Astrocyte (in vitro differentiated cells and primary cell): Measurements from ENCODE around the gene FNDC3B. TPM values are rescaled to one million over a fixed set of nuclear protein-coding genes. Genes with fewer than 3 reads are reported as not detected.
A peak's percentile ranks its signal among the peaks of the same experiment; 100 is the strongest.
"Not testable (repeated sequence)": the region's sequence is repeated elsewhere in the genome, so short reads cannot be mapped to it uniquely, and the experiment has no call there.

Source experiments
- DNase-seq: peaks from one replicate; pipeline ENCODE4 v3.0.0-alpha.2; 2010; ENCODE audit warnings: low read depth
- FAIRE-seq: peaks from 2 replicates; lab custom pipeline; 2011; peaks lifted over from hg19 to GRCh38; lab: Jason Lieb, UNC
- H2AFZ ChIP-seq: 2 replicates; pipeline ENCODE4 v1.6.0; 2012; ENCODE audit warnings: low read depth, low read length, inconsistent platforms
- H3K27ac ChIP-seq: 2 replicates; pipeline ENCODE4 v1.5.1; 2011; ENCODE audit warnings: low read depth, low read length, inconsistent platforms
- H3K27me3 ChIP-seq: 2 replicates; pipeline ENCODE4 v1.6.0; 2011; ENCODE audit warnings: low read length, inconsistent platforms; ENCODE audit not compliant: insufficient read depth
- H3K36me3 ChIP-seq: 2 replicates; pipeline ENCODE4 v1.5.1; 2011; ENCODE audit warnings: low read length, inconsistent platforms; ENCODE audit not compliant: insufficient read depth
- H3K4me1 ChIP-seq: 2 replicates; pipeline ENCODE4 v1.5.1; 2011; ENCODE audit warnings: low read length, inconsistent platforms; ENCODE audit not compliant: insufficient read depth
- H3K4me2 ChIP-seq: 2 replicates; pipeline ENCODE4 v1.6.0; 2012; ENCODE audit warnings: low read length, inconsistent platforms
- H3K4me3 ChIP-seq: 2 replicates; pipeline ENCODE4 v1.5.1; 2011; ENCODE audit warnings: low read depth, mild to moderate bottlenecking, low read length, inconsistent platforms; ENCODE audit not compliant: insufficient read depth
- H3K79me2 ChIP-seq: 2 replicates; pipeline ENCODE4 v1.6.0; 2012; ENCODE audit warnings: mild to moderate bottlenecking, low read length, inconsistent platforms; ENCODE audit not compliant: insufficient read depth
- H3K9ac ChIP-seq: 2 replicates; pipeline ENCODE4 v1.6.0; 2012; ENCODE audit warnings: mild to moderate bottlenecking, low read length, inconsistent platforms
- H3K9me3 ChIP-seq: 2 replicates; pipeline ENCODE4 v1.5.1; 2012; ENCODE audit warnings: low read depth, mild to moderate bottlenecking, low read length, inconsistent platforms; ENCODE audit not compliant: insufficient read depth
- H4K20me1 ChIP-seq: 2 replicates; pipeline ENCODE4 v1.6.0; 2012; ENCODE audit warnings: low read length, inconsistent platforms; ENCODE audit not compliant: insufficient read depth
- H3K27ac Mint-ChIP-seq: one replicate; pipeline ENCODE4 v1.8.0; 2021; ENCODE audit warnings: mild to moderate bottlenecking, mixed read lengths; ENCODE audit not compliant: unreplicated experiment
- H3K27me3 Mint-ChIP-seq: one replicate; pipeline ENCODE4 v1.8.0; 2021; ENCODE audit warnings: low read depth, mixed read lengths; ENCODE audit not compliant: unreplicated experiment
- H3K36me3 Mint-ChIP-seq: one replicate; pipeline ENCODE4 v1.8.0; 2021; ENCODE audit warnings: low read depth, mixed read lengths; ENCODE audit not compliant: unreplicated experiment
- H3K4me1 Mint-ChIP-seq: one replicate; pipeline ENCODE4 v1.8.0; 2021; ENCODE audit warnings: low read depth, mixed read lengths; ENCODE audit not compliant: unreplicated experiment
- H3K4me3 Mint-ChIP-seq: one replicate; pipeline ENCODE4 v1.8.0; 2021; ENCODE audit warnings: mild to moderate bottlenecking, moderate library complexity, mixed read lengths; ENCODE audit not compliant: unreplicated experiment
- H3K9me3 Mint-ChIP-seq: one replicate; pipeline ENCODE4 v1.8.0; 2021; ENCODE audit warnings: mild to moderate bottlenecking, mixed read lengths; ENCODE audit not compliant: unreplicated experiment
- CTCF ChIP-seq: IDR thresholded peaks from 2 replicates; pipeline ENCODE4 v1.5.1; 2011; ENCODE audit warnings: low read depth, mild to moderate bottlenecking, inconsistent platforms, low read length, moderate library complexity; ENCODE audit not compliant: insufficient read depth
- EZH2 ChIP-seq: IDR thresholded peaks from 2 replicates; pipeline ENCODE4 v1.6.1; 2012; ENCODE audit warnings: mild to moderate bottlenecking, low read length, inconsistent platforms; ENCODE audit not compliant: insufficient read depth
- total RNA-seq: library from RNA; stranded (reverse); gene quantifications from 2 replicates; pipeline ENCODE4 v1.2.1, GENCODE V29; 2021

Gene FNDC3B
- total RNA-seq, 1 donor from 2014 or later = 327 TPM

- peaks cover 71% of the 10 kb centered on the region for H3K79me2 ChIP-seq
These were observed 213.8 kb downstream of the FNDC3B start for GRCh38 chr3:172253200-172253599.

DNA sequence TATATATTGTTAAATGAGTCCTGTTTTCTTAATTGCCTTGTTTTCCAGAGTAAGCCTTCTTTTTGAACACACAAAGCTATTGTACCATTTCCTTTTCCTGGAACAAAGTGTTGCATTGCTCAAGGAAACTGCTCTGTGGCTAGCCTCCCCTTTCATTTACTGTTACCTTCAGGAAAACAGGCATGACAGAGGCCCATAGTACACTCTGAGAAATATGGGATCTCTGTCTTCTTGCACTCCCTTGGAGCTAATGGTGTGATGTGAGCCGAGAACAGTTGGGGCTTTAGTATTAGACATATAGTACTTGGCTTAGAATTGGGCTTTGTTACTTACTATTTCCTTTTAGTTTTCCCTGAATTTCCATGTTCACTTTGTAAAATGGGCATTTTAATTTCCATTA lies 215.2 kb downstream of the FNDC3B start:
- H3K27ac Mint-ChIP-seq = peak overlapping the region; percentile 38
- Histone ChIP-seq H3K36me3 (peaks cover 24% of the 10 kb centered on the region), H3K9ac (no peak overlapping the region), H3K4me2 (no peak overlapping the region), H3K27me3 (no peaks in the 10 kb centered on the region), H3K9me3 (no peaks in the 10 kb centered on the region), H3K4me3 (no peak overlapping the region), H3K4me1 (peaks cover 29% of the 10 kb centered on the region), H3K79me2 (peaks cover 63% of the 10 kb centered on the region), H3K27ac (no peak overlapping the region), H2AFZ (no peak overlapping the region), H4K20me1 (peaks cover 3% of the 10 kb centered on the region)
- TF ChIP-seq EZH2 = no peak
- FAIRE-seq = no peak
- peaks cover 68% of the 10 kb centered on the region for H3K4me1 Mint-ChIP-seq
- H3K9me3 Mint-ChIP-seq = no peaks in the 10 kb centered on the region
- H3K27me3 Mint-ChIP-seq = no peaks in the 10 kb centered on the region
- H3K36me3 Mint-ChIP-seq = peaks cover 21% of the 10 kb centered on the region
- no peak for DNase-seq
- H3K4me3 Mint-ChIP-seq = no peak overlapping the region

More at GRCh38 chr3:172253200-172253599, 213.8 kb downstream of the FNDC3B start:
- H3K27ac Mint-ChIP-seq = peak overlapping the region; percentile 38
- FAIRE-seq (no peak), DNase-seq (peak; percentile 45)
- H2AFZ ChIP-seq = no peak overlapping the region
- peaks cover 23% of the 10 kb centered on the region for H3K4me1 ChIP-seq
- H3K27me3 ChIP-seq = no peaks in the 10 kb centered on the region
- TF ChIP-seq EZH2 (no peak), CTCF (no peak)
- no peaks in the 10 kb centered on the region for H3K9me3 Mint-ChIP-seq
- peaks cover 64% of the 10 kb centered on the region for H3K4me1 Mint-ChIP-seq
- H4K20me1 ChIP-seq = peaks cover 10% of the 10 kb centered on the region
- no peak overlapping the region for H3K4me3 Mint-ChIP-seq
- no peaks in the 10 kb centered on the region for H3K9me3 ChIP-seq
- peaks cover 15% of the 10 kb centered on the region for H3K36me3 Mint-ChIP-seq
- H3K9ac ChIP-seq = peak overlapping the region; percentile 8
- H3K27me3 Mint-ChIP-seq = no peaks in the 10 kb centered on the region
- H3K4me2 ChIP-seq = no peak overlapping the region
- H3K36me3 ChIP-seq = peaks cover 27% of the 10 kb centered on the region
- H3K4me3 ChIP-seq = no peak overlapping the region
- H3K27ac ChIP-seq = peak overlapping the region; percentile 36

DNA sequence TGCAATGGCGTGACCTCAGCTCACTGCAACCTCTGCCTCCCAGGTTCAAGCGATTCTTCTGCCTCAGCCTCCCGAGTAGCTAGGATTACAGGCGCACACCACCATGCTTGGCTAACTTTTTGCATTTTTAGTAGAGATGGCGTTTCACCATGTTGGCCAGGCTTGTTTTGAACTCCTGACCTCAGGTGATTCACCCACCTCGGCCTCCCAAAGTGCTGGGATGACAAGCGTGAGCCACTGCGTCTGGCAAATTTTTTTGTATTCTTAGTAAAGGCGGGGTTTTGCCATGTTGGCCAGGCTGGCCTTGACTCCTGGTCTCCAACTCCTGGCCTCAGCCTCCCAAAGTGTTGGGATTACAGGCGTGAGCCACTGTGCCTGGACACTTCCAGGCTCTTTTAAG lies 215.9 kb downstream of the FNDC3B start:
- Mint-ChIP-seq H3K4me1 (peaks cover 68% of the 10 kb centered on the region), H3K36me3 (peaks cover 23% of the 10 kb centered on the region), H3K27ac (peak overlapping the region; percentile 85), H3K4me3 (peak overlapping the region; percentile 0)
- Histone ChIP-seq H3K79me2 (peaks cover 61% of the 10 kb centered on the region), H3K4me1 (peaks cover 32% of the 10 kb centered on the region), H3K36me3 (peaks cover 24% of the 10 kb centered on the region)
- not testable (repeated sequence) for H3K27me3 Mint-ChIP-seq, H3K9ac ChIP-seq, H3K27ac ChIP-seq, H3K9me3 ChIP-seq, H3K9me3 Mint-ChIP-seq, H3K4me2 ChIP-seq, DNase-seq, FAIRE-seq, H4K20me1 ChIP-seq, H3K4me3 ChIP-seq, H2AFZ ChIP-seq, H3K27me3 ChIP-seq
